HepG2 (cell line): ENCODE results near the gene C2orf92. TPM values are rescaled to one million over a fixed set of nuclear protein-coding genes. Genes with fewer than 3 reads are reported as not detected.

Source experiments
- CCDC6 ChIP-seq: sonication (generic); formaldehyde crosslinking; IDR thresholded peaks from 2 replicates; pipeline ENCODE4 v1.8.1; 2022; ENCODE audit warnings: mild to moderate bottlenecking, missing genetic modification reagents, moderate library complexity
- ELF1 ChIP-seq: sonication (generic); formaldehyde crosslinking; IDR thresholded peaks from 2 replicates; pipeline ENCODE4 v1.4.0; 2020; ENCODE audit warnings: missing genetic modification reagents
- ELF3 ChIP-seq: IDR thresholded peaks from 2 replicates; pipeline ENCODE4 v1.6.1; 2016; ENCODE audit warnings: missing genetic modification reagents, missing compliant biosample characterization
- KAT7 ChIP-seq: IDR thresholded peaks from 2 replicates; pipeline ENCODE4 v1.6.1; 2018; ENCODE audit warnings: borderline replicate concordance, missing compliant biosample characterization
- NRL ChIP-seq: sonication (generic); formaldehyde crosslinking; IDR thresholded peaks from 2 replicates; pipeline ENCODE4 v1.5.0; 2020; ENCODE audit warnings: missing genetic modification reagents, mild to moderate bottlenecking, moderate library complexity, borderline replicate concordance
- POLR2AphosphoS5 ChIP-seq: IDR thresholded peaks from 2 replicates; pipeline ENCODE4 v1.6.1; 2012; ENCODE audit warnings: low read depth, low read length
- SMARCC2 ChIP-seq: fragments of 450-650 bp; IDR thresholded peaks from 2 replicates; pipeline ENCODE4 v1.6.1; 2017; ENCODE audit warnings: antibody characterized with exemption, mild to moderate bottlenecking
- STAT5B ChIP-seq: sonication (generic); formaldehyde crosslinking; IDR thresholded peaks from 2 replicates; pipeline ENCODE4 v1.4.0; 2020; ENCODE audit warnings: missing genetic modification reagents
- THYN1 ChIP-seq: sonication (generic); formaldehyde crosslinking; IDR thresholded peaks from 2 replicates; pipeline ENCODE4 v1.8.1; 2023; ENCODE audit warnings: low read depth, mild to moderate bottlenecking, moderate library complexity, missing genetic modification reagents, borderline replicate concordance
- YEATS4 ChIP-seq: sonication (generic); formaldehyde crosslinking; IDR thresholded peaks from 2 replicates; pipeline ENCODE4 v1.4.0; 2020; ENCODE audit warnings: missing genetic modification reagents, borderline replicate concordance
- ZBTB2 ChIP-seq: sonication (generic); formaldehyde crosslinking; IDR thresholded peaks from 2 replicates; pipeline ENCODE4 v1.8.0; 2022; ENCODE audit warnings: low read depth, missing genetic modification reagents
- ZKSCAN8 ChIP-seq: IDR thresholded peaks from 2 replicates; pipeline ENCODE4 v1.6.1; 2016; ENCODE audit warnings: borderline replicate concordance, missing genetic modification reagents, missing compliant biosample characterization
- ZNF503 ChIP-seq: sonication (generic); formaldehyde crosslinking; IDR thresholded peaks from 2 replicates; pipeline ENCODE4 v1.4.0; 2020; ENCODE audit warnings: missing genetic modification reagents
- ZNF546 ChIP-seq: sonication (generic); formaldehyde crosslinking; conservative IDR thresholded peaks from 2 replicates; pipeline ENCODE4 v1.8.1; 2023; ENCODE audit warnings: mild to moderate bottlenecking, missing genetic modification reagents
- ZNF557 ChIP-seq: sonication (generic); formaldehyde crosslinking; IDR thresholded peaks from 2 replicates; pipeline ENCODE4 v1.4.0; 2020; ENCODE audit warnings: missing genetic modification reagents
- ZNF772 ChIP-seq: sonication (generic); formaldehyde crosslinking; IDR thresholded peaks from 2 replicates; pipeline ENCODE4 v1.5.0; 2020; ENCODE audit warnings: mild to moderate bottlenecking, missing genetic modification reagents
- ZSCAN29 ChIP-seq: sonication (generic); formaldehyde crosslinking; conservative IDR thresholded peaks from 2 replicates; pipeline ENCODE4 v1.4.0; 2020; ENCODE audit warnings: mild to moderate bottlenecking, missing genetic modification reagents
- polyA plus RNA-seq, 8 experiments: library from polyadenylated mRNA; depleted of rRNA in 3 of 8; stranded (reverse) in 7 of 8; unstranded in 1 of 8; fragments of >200 nt; fragmentation: Illumina TruSeq in 4 of 8; extraction: Trizol in 4 of 8; gene quantifications; 2 replicates each; pipeline versions ENCODE4 v1.2.1 to v1.2.3, GENCODE V29; 2011 to 2016; ENCODE audit warnings: low read depth in 4 of 8, missing spikeins in 1 of 8, mixed read lengths in 1 of 8; ENCODE audit not compliant: insufficient read depth in 1 of 8
- total RNA-seq, 5 experiments: library from RNA; depleted of rRNA; stranded (reverse); fragments of >200 nt; fragmentation: Illumina TruSeq; extraction: Trizol; gene quantifications; 2 replicates each; pipeline ENCODE4 v1.2.3, GENCODE V29; 2016; ENCODE audit warnings: low read depth in 1 of 5
- TF ChIP-seq, protein P1 (sequence below): sonication (generic); formaldehyde crosslinking; IDR thresholded peaks from 2 replicates; pipeline ENCODE4 v1.4.0; 2020; ENCODE audit warnings: missing genetic modification reagents
- TF ChIP-seq, protein P2 (sequence below): sonication (generic); formaldehyde crosslinking; IDR thresholded peaks from 2 replicates; pipeline ENCODE4 v1.4.0; 2020; ENCODE audit warnings: mild to moderate bottlenecking, missing genetic modification reagents, borderline replicate concordance
- TF ChIP-seq, protein P3 (sequence below): sonication (generic); formaldehyde crosslinking; IDR thresholded peaks from 2 replicates; pipeline ENCODE4 v1.5.0; 2020; ENCODE audit warnings: mild to moderate bottlenecking, missing genetic modification reagents, moderate library complexity

Gene C2orf92
- total and polyA plus RNA-seq, 2 of the 13 experiments (the other 11 are each of a cell fraction or from before 2014, with no cell fraction given) = 4.9 to 5.0 TPM

GRCh38 chr2:97663626-97663961 lies 5.9 kb upstream of the C2orf92 start (continued):
- TF ChIP-seq, protein P1, sequence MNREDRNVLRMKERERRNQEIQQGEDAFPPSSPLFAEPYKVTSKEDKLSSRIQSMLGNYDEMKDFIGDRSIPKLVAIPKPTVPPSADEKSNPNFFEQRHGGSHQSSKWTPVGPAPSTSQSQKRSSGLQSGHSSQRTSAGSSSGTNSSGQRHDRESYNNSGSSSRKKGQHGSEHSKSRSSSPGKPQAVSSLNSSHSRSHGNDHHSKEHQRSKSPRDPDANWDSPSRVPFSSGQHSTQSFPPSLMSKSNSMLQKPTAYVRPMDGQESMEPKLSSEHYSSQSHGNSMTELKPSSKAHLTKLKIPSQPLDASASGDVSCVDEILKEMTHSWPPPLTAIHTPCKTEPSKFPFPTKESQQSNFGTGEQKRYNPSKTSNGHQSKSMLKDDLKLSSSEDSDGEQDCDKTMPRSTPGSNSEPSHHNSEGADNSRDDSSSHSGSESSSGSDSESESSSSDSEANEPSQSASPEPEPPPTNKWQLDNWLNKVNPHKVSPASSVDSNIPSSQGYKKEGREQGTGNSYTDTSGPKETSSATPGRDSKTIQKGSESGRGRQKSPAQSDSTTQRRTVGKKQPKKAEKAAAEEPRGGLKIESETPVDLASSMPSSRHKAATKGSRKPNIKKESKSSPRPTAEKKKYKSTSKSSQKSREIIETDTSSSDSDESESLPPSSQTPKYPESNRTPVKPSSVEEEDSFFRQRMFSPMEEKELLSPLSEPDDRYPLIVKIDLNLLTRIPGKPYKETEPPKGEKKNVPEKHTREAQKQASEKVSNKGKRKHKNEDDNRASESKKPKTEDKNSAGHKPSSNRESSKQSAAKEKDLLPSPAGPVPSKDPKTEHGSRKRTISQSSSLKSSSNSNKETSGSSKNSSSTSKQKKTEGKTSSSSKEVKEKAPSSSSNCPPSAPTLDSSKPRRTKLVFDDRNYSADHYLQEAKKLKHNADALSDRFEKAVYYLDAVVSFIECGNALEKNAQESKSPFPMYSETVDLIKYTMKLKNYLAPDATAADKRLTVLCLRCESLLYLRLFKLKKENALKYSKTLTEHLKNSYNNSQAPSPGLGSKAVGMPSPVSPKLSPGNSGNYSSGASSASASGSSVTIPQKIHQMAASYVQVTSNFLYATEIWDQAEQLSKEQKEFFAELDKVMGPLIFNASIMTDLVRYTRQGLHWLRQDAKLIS (CRISPR knock-in tag) = no peak
- no peak; the same call in 1 of the 2 replicates for TF ChIP-seq THYN1 (CRISPR knock-in tag)
- no peak for TF ChIP-seq NRL (CRISPR knock-in tag)
- TF ChIP-seq ZNF503 (CRISPR knock-in tag) = no peak
- TF ChIP-seq ELF1 (CRISPR knock-in tag) = no peak
- TF ChIP-seq SMARCC2 = no peak
- peak; percentile 69; the same call in 1 of the 2 replicates for TF ChIP-seq CCDC6 (CRISPR knock-in tag)
- TF ChIP-seq ZKSCAN8 = no peak
- TF ChIP-seq YEATS4 = peak; percentile 65; the same call in 1 of the 2 replicates
- no peak for TF ChIP-seq ELF3 (CRISPR knock-in tag)
- no peak for TF ChIP-seq ZNF557
- TF ChIP-seq ZNF772 (CRISPR knock-in tag) = no peak
- no peak for TF ChIP-seq KAT7 (CRISPR knock-in tag)
- TF ChIP-seq ZNF546 (CRISPR knock-in tag) = no peak
- peak; percentile 26; the same call in 1 of the 2 replicates for TF ChIP-seq POLR2AphosphoS5
- TF ChIP-seq ZBTB2 (CRISPR knock-in tag) = no peak; the same call in none of the 2 replicates
- TF ChIP-seq, protein P2, sequence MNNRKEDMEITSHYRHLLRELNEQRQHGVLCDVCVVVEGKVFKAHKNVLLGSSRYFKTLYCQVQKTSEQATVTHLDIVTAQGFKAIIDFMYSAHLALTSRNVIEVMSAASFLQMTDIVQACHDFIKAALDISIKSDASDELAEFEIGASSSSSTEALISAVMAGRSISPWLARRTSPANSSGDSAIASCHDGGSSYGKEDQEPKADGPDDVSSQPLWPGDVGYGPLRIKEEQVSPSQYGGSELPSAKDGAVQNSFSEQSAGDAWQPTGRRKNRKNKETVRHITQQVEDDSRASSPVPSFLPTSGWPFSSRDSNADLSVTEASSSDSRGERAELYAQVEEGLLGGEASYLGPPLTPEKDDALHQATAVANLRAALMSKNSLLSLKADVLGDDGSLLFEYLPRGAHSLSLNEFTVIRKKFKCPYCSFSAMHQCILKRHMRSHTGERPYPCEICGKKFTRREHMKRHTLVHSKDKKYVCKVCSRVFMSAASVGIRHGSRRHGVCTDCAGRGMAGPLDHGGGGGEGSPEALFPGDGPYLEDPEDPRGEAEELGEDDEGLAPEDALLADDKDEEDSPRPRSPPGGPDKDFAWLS (CRISPR knock-in tag) = no peak
- TF ChIP-seq, protein P3, sequence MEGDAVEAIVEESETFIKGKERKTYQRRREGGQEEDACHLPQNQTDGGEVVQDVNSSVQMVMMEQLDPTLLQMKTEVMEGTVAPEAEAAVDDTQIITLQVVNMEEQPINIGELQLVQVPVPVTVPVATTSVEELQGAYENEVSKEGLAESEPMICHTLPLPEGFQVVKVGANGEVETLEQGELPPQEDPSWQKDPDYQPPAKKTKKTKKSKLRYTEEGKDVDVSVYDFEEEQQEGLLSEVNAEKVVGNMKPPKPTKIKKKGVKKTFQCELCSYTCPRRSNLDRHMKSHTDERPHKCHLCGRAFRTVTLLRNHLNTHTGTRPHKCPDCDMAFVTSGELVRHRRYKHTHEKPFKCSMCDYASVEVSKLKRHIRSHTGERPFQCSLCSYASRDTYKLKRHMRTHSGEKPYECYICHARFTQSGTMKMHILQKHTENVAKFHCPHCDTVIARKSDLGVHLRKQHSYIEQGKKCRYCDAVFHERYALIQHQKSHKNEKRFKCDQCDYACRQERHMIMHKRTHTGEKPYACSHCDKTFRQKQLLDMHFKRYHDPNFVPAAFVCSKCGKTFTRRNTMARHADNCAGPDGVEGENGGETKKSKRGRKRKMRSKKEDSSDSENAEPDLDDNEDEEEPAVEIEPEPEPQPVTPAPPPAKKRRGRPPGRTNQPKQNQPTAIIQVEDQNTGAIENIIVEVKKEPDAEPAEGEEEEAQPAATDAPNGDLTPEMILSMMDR = no peak
- TF ChIP-seq ZSCAN29 (CRISPR knock-in tag) = no peak
- no peak for TF ChIP-seq STAT5B (CRISPR knock-in tag)
